Mammary epithelial cell (primary cell): ENCODE data around the gene ACP1.

Experiments
- EZH2 ChIP-seq: IDR thresholded peaks from 2 replicates; pipeline ENCODE4 v1.6.1; 2012; ENCODE audit warnings: low read length, inconsistent platforms, borderline replicate concordance
- TF ChIP-seq, protein P1 (sequence below), 2 donors: IDR thresholded peaks in 1 of 2; conservative IDR thresholded peaks in 1 of 2; 2 replicates each; pipeline ENCODE4 v1.5.1; 2011 to 2012; ENCODE audit warnings: inconsistent platforms in 2 of 2, low read length in 2 of 2, mild to moderate bottlenecking in 2 of 2, control low read depth in 1 of 2, low read depth in 1 of 2; ENCODE audit not compliant: insufficient read depth in 1 of 2; ENCODE audit errors: extremely low read depth in 1 of 2

GRCh38 chr2:262117-262516, 2.6 kb upstream of the ACP1 start:
- TF ChIP-seq, protein P1, sequence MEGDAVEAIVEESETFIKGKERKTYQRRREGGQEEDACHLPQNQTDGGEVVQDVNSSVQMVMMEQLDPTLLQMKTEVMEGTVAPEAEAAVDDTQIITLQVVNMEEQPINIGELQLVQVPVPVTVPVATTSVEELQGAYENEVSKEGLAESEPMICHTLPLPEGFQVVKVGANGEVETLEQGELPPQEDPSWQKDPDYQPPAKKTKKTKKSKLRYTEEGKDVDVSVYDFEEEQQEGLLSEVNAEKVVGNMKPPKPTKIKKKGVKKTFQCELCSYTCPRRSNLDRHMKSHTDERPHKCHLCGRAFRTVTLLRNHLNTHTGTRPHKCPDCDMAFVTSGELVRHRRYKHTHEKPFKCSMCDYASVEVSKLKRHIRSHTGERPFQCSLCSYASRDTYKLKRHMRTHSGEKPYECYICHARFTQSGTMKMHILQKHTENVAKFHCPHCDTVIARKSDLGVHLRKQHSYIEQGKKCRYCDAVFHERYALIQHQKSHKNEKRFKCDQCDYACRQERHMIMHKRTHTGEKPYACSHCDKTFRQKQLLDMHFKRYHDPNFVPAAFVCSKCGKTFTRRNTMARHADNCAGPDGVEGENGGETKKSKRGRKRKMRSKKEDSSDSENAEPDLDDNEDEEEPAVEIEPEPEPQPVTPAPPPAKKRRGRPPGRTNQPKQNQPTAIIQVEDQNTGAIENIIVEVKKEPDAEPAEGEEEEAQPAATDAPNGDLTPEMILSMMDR (conservative IDR thresholded peaks at IDR 0.05 in 1 of 2, IDR thresholded peaks at IDR 0.05 in 1 of 2; ENCODE audit: extremely low read depth in 1 of 2, insufficient read depth in 1 of 2, low read depth in 1 of 2, low read length in 2 of 2): no peak
- TF ChIP-seq EZH2: no peak
